Testis (tissue), 2 donors: Measurements from ENCODE around the gene ZSWIM5.

Experiments used
- POLR2A ChIP-seq: fragments of 450-650 bp; IDR thresholded peaks from one replicate; pipeline ENCODE4 v1.6.1; 2017; ENCODE audit warnings: antibody characterized with exemption, mild to moderate bottlenecking, moderate library complexity
- TF ChIP-seq, protein P1 (sequence below), 3 experiments: fragments of 450-650 bp in 2 of 3; fragments of 200-600 bp in 1 of 3; sonication (generic) in 1 of 3; IDR thresholded peaks; one replicate each; pipeline ENCODE4 v1.5.1; 2016 to 2019; ENCODE audit warnings: antibody characterized with exemption in 3 of 3, mild to moderate bottlenecking in 2 of 3, moderate library complexity in 1 of 3

DNA sequence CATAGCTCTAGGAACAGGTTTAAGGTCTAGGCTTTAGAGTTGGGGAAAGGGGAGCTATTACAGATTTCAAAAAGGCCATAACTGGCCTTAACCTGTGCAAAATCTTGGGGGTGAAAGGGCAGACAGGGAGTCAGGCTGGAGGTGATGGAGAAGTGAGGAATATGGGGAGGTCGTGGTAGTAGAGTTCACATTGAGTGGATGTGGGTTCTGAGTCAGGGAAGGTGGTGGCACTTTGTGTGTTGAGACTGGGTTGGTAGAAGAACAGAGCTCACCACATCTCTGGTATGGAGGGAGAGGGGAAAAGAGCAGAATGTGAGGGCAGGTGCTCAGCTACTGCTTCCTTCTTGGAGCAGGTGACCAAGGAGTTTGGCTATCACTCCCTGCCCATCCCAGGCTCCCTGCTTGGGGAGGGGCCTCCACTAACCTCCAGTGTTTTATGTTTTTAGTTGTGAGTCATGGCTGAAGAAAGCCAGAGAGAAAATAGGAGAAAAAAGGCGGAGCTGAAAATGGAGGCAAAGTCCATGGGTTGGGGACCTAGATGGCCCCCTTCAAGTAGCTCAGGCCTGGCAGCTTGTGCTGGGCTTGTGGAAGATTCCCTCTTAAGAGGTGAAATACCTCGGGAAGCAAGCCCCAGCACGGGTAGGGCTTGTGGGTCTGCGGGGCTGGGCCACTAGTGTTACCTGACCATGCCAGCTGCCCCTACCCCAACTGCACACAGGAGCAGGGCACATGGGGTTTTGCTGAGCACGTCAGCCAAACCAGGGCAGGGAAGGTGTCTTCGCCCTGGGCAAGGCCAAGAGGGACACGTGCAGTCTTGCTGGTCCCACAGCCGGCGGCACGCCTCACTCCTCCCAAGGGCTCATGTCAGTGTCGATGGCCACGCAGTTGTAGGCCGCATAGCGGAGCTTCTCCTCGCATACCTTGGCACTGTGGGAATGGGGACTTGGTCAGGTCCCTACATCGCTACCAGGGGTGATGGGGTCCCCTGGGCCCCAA is 203.5 kb downstream of the ZSWIM5 start:
- TF ChIP-seq, protein P1, sequence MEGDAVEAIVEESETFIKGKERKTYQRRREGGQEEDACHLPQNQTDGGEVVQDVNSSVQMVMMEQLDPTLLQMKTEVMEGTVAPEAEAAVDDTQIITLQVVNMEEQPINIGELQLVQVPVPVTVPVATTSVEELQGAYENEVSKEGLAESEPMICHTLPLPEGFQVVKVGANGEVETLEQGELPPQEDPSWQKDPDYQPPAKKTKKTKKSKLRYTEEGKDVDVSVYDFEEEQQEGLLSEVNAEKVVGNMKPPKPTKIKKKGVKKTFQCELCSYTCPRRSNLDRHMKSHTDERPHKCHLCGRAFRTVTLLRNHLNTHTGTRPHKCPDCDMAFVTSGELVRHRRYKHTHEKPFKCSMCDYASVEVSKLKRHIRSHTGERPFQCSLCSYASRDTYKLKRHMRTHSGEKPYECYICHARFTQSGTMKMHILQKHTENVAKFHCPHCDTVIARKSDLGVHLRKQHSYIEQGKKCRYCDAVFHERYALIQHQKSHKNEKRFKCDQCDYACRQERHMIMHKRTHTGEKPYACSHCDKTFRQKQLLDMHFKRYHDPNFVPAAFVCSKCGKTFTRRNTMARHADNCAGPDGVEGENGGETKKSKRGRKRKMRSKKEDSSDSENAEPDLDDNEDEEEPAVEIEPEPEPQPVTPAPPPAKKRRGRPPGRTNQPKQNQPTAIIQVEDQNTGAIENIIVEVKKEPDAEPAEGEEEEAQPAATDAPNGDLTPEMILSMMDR (IDR thresholded peaks at IDR 0.05) = no peak
- no peak for TF ChIP-seq POLR2A
